Measurements from ENCODE around the gene ZIK1. TPM values are rescaled to one million over a fixed set of nuclear protein-coding genes. Genes with fewer than 3 reads are reported as not detected.

ZIK1 gene
- 1 to 10 TPM; 6.1 to 6.5 TPM for total RNA-seq

DNA sequence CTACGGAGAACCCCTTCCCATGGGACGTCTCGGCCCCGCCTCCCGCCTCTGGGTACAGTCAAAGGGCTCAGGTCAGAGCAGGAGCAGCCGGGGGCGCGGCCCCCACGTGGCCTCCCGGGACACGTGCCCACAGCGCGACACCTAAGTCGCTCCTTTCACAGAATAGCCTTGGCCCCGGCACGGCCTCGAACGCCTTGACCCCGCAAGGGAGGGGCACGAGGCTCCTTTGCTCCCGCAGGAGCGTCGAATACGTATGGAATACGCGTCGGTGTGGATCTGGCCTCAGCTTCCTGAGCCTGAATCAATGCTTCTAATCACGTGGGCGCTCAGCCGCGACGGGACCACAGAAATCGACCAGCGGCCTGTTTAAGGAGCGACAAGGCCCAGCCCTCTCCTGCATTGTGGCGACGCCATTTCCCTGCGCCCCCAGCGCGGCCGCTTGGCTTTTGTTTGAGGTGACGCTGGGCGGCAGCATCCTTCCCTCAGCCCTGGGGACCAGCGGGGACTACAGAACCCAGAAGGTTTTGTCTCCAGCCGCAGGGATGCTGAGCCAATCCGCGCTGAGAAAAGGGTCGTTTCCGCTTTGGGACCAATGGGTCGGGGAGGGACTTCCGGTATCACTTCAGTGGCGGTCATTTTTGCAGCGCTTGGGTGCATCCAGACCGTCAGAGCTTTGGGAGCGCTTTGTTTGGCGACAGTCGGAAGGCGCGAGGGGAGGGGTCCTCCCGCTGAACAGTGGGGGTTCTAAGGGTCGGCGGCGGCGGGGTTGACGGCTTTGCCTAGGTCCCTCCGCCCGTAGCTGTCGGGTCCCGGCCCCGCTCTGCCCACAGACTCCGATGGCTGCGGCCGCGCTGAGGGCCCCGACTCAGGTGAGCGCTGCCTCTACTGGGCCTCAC is at the start of gene ZIK1:
TSS of gene ZIK1 (plus strand) at position 625 of the 896 bp plus-strand sequence. CDS start at position 837, 212 bp downstream.
- Mint-ChIP-seq H3K27me3 (no peaks in the 10 kb centered on the region), H3K36me3 (ENCODE audit: low read depth) (peaks cover 59% of the 10 kb centered on the region), H3K27ac (peak within 1 kb of the TSS; percentile 82), H3K4me1 (ENCODE audit: low read depth) (peaks cover 18% of the 10 kb centered on the region), H3K4me3 (peak within 1 kb of the TSS; percentile 87), H3K9me3 (peaks cover 55% of the 10 kb centered on the region)
- ATAC-seq (peak; percentile 89), DNase-seq (peak; percentile 93)
- TF ChIP-seq, protein P1, sequence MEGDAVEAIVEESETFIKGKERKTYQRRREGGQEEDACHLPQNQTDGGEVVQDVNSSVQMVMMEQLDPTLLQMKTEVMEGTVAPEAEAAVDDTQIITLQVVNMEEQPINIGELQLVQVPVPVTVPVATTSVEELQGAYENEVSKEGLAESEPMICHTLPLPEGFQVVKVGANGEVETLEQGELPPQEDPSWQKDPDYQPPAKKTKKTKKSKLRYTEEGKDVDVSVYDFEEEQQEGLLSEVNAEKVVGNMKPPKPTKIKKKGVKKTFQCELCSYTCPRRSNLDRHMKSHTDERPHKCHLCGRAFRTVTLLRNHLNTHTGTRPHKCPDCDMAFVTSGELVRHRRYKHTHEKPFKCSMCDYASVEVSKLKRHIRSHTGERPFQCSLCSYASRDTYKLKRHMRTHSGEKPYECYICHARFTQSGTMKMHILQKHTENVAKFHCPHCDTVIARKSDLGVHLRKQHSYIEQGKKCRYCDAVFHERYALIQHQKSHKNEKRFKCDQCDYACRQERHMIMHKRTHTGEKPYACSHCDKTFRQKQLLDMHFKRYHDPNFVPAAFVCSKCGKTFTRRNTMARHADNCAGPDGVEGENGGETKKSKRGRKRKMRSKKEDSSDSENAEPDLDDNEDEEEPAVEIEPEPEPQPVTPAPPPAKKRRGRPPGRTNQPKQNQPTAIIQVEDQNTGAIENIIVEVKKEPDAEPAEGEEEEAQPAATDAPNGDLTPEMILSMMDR (IDR thresholded peaks at IDR 0.05), result no peak
- ChIA-PET POLR2A (interaction anchor here (0.6 to 1.4 kb wide), 2 partner anchors 16 to 105 kb away, joined by 4 to 7 read pairs; partner anchors contain the start of gene ZNF530), CTCF (no interaction called here)
- intact Hi-C loops (cut with micrococcal nuclease), result no loop called here

DNA sequence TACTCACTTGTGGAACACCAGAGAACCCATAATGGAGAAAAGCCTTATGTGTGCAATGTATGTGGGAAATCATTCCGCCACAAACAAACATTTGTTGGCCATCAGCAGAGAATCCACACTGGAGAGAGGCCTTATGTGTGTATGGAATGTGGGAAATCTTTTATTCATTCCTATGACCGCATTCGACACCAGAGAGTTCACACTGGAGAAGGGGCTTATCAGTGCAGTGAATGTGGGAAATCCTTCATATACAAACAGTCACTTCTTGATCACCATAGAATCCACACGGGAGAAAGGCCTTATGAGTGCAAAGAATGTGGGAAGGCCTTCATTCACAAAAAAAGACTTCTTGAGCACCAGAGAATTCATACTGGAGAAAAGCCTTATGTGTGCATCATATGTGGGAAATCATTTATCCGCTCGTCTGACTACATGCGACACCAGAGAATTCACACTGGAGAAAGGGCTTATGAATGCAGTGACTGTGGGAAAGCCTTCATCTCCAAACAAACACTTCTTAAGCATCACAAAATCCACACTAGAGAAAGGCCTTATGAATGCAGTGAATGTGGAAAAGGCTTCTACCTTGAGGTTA is 45.9 kb upstream of the ZIK1 start:
- Mint-ChIP-seq H3K27ac (no peak overlapping the region), H3K4me1 (ENCODE audit: low read depth) (no peaks in the 10 kb centered on the region), H3K4me3 (no peak overlapping the region), H3K27me3 (no peaks in the 10 kb centered on the region), H3K36me3 (ENCODE audit: low read depth) (peaks cover 98% of the 10 kb centered on the region), H3K9me3 (peaks cover 81% of the 10 kb centered on the region)
- intact Hi-C loops (cut with micrococcal nuclease), result no loop called here
- ChIA-PET POLR2A (no interaction called here), CTCF (no interaction called here)
- TF ChIP-seq, protein P1 (IDR thresholded peaks at IDR 0.05), result no peak
- DNase-seq, result no peak
- ATAC-seq, result no peak

DNA sequence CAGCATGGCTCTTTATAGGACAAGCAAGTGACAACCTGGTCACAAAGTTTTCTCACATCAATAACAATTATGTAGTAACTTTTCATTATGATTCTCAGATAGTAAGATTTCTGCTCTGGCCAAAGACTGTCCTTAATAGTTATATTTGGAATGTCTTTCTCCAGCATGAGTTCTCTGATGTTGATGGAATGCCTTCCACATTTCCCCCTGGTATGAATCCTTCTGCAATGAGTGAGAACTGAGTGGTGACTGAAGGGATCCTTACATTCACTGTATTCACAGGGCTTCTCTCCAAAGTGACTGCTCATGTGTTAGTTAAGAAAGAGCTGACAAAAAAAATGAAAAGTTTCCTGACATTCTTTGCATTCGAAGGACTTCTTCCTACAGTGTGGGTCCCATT is 37.4 kb upstream of the ZIK1 start:
- Mint-ChIP-seq H3K4me1 (ENCODE audit: low read depth) (no peaks in the 10 kb centered on the region), H3K9me3 (peaks cover 71% of the 10 kb centered on the region), H3K27ac (no peak overlapping the region), H3K4me3 (no peak overlapping the region), H3K36me3 (ENCODE audit: low read depth) (peaks cover 97% of the 10 kb centered on the region), H3K27me3 (no peaks in the 10 kb centered on the region)
- intact Hi-C loops (cut with micrococcal nuclease), result no loop called here
- ATAC-seq (no peak), DNase-seq (no peak)
- POLR2A ChIA-PET, result no interaction called here
- CTCF ChIA-PET, result no interaction called here
- TF ChIP-seq, protein P1 (IDR thresholded peaks at IDR 0.05), result no peak

DNA sequence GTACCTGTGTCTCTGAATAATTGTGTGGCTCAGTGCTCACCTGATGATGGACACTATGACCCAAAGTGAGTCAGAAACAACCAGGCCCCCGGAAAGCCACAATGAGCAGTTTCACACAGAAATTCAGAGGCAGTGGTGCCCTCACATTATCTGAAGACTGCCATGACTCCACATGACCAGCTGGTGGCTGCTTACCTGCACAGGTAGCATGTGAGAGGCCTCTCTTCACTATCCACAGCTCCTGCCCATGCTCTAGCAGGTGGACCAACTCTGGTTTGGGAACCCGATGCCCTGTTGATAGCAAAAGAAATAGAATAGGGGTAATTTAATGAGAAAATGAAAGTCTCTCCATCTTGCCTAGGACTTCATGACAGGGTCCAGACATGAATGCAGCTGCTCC is 31.5 kb upstream of the ZIK1 start:
- ChIA-PET CTCF (no interaction called here), POLR2A (interaction anchor here (1.3 kb wide), 1 partner anchor 53 kb away, joined by 3 read pairs; no protein-coding TSS in a partner anchor)
- Mint-ChIP-seq H3K9me3 (peaks cover 61% of the 10 kb centered on the region), H3K4me1 (ENCODE audit: low read depth) (peaks cover 3% of the 10 kb centered on the region), H3K27ac (no peak overlapping the region), H3K36me3 (ENCODE audit: low read depth) (peaks cover 100% of the 10 kb centered on the region), H3K27me3 (no peaks in the 10 kb centered on the region), H3K4me3 (no peak overlapping the region)
- DNase-seq, result no peak
- intact Hi-C loops (cut with micrococcal nuclease), result no loop called here
- TF ChIP-seq, protein P1 (IDR thresholded peaks at IDR 0.05), result no peak
- ATAC-seq, result no peak

DNA sequence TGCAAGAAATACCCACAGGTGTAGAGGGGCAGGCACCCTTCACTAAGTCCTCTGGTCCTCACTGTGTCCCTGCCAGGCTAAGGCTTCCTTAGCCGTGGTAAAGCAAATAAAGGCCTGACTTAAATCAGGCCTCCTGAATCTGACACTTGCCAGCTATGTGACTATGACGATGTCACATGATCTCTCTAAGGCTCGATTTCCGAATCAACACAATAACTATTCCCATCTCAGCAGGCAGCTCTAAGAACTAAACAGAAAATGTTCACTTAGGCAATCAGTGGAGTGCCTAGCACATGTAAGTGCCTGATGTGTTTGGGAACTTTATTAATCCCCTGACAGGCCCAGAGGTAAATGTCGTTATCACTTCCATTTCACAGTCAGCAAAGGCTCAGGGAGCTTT is 26.3 kb upstream of the ZIK1 start:
- Mint-ChIP-seq H3K27me3 (no peaks in the 10 kb centered on the region), H3K4me1 (ENCODE audit: low read depth) (peaks cover 26% of the 10 kb centered on the region), H3K9me3 (peaks cover 34% of the 10 kb centered on the region), H3K36me3 (ENCODE audit: low read depth) (peaks cover 67% of the 10 kb centered on the region), H3K27ac (no peak overlapping the region), H3K4me3 (peak overlapping the region; percentile 86)
- ATAC-seq (no peak), DNase-seq (no peak)
- TF ChIP-seq, protein P1 (IDR thresholded peaks at IDR 0.05), result no peak
- intact Hi-C loops (cut with micrococcal nuclease), result no loop called here
- CTCF ChIA-PET, result interaction anchor here (0.8 kb wide), 1 partner anchor 32 kb away, joined by 3 read pairs; no protein-coding TSS in a partner anchor
- POLR2A ChIA-PET, result interaction anchor here (1.0 kb wide), 2 partner anchors 8 to 43 kb away, joined by 3 read pairs; no protein-coding TSS in a partner anchor

All from activated CD8-positive, alpha-beta T cell treated with anti-CD3 and anti-CD28 coated beads for 36 hours (primary cell).